Astrocyte (in vitro differentiated cells and primary cell): Measurements from ENCODE around the gene MTHFD1.

Experiments used
- EZH2 ChIP-seq: IDR thresholded peaks from 2 replicates; pipeline ENCODE4 v1.6.1; 2012; ENCODE audit warnings: mild to moderate bottlenecking, low read length, inconsistent platforms; ENCODE audit not compliant: insufficient read depth
- TF ChIP-seq, protein P1 (sequence below): IDR thresholded peaks from 2 replicates; pipeline ENCODE4 v1.5.1; 2011; ENCODE audit warnings: low read depth, mild to moderate bottlenecking, inconsistent platforms, low read length, moderate library complexity; ENCODE audit not compliant: insufficient read depth

DNA sequence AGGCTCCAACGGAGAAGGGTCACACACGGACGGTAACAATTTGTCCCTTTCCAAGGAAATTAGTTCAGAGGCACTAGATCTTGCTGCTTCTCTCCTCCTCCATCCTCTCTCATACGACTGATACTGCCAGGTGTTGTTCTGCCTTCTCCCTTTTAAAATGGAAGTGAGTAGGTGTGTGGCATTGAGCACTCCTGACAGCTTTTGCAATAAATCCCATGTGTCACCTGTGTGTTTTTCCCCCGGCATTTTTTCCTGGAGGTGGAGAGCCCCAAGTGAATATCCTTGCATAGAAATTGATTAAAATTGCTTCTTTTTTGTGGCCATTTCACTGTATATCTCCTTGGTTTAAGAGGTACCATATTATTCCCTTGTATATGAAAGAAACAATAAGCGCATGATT lies 51.0 kb downstream of the MTHFD1 start:
- TF ChIP-seq, protein P1, sequence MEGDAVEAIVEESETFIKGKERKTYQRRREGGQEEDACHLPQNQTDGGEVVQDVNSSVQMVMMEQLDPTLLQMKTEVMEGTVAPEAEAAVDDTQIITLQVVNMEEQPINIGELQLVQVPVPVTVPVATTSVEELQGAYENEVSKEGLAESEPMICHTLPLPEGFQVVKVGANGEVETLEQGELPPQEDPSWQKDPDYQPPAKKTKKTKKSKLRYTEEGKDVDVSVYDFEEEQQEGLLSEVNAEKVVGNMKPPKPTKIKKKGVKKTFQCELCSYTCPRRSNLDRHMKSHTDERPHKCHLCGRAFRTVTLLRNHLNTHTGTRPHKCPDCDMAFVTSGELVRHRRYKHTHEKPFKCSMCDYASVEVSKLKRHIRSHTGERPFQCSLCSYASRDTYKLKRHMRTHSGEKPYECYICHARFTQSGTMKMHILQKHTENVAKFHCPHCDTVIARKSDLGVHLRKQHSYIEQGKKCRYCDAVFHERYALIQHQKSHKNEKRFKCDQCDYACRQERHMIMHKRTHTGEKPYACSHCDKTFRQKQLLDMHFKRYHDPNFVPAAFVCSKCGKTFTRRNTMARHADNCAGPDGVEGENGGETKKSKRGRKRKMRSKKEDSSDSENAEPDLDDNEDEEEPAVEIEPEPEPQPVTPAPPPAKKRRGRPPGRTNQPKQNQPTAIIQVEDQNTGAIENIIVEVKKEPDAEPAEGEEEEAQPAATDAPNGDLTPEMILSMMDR, result no peak
- TF ChIP-seq EZH2, result no peak
